ENCODE results near the gene MTMR11.

- no peak for TF ChIP-seq CTCF (IDR thresholded peaks at IDR 0.05)
- TF ChIP-seq SMAD3 (CRISPR knock-in tag; IDR thresholded peaks at IDR 0.05; ENCODE audit: borderline replicate concordance) = no peak
Observed at GRCh38 chr1:149925345-149925744, 11.3 kb downstream of the MTMR11 start.
